Measurements from ENCODE around the gene TIGD3. TPM values are rescaled to one million over a fixed set of nuclear protein-coding genes. Genes with fewer than 3 reads are reported as not detected.
A peak's percentile ranks its signal among the peaks of the same experiment; 100 is the strongest.

Gene TIGD3
- total RNA-seq, 1 donor from 2014 or later: 0.10 TPM

- no peak for TF ChIP-seq CTCF (IDR thresholded peaks at IDR 0.05)
- Mint-ChIP-seq H3K27ac (ENCODE audit: unreplicated experiment) (no peak overlapping the region), H3K9me3 (ENCODE audit: low read depth) (no peaks in the 10 kb centered on the region), H3K4me3 (ENCODE audit: unreplicated experiment) (no peak overlapping the region), H3K4me1 (ENCODE audit: low read depth) (no peaks in the 10 kb centered on the region), H3K36me3 (ENCODE audit: low read depth) (peaks cover 24% of the 10 kb centered on the region), H3K27me3 (ENCODE audit: low read depth) (no peaks in the 10 kb centered on the region)
- peak; percentile 92 for DNase-seq (ENCODE audit: low spot score)
Measured at GRCh38 chr11:65400307-65401072, 45.9 kb downstream of the TIGD3 start.

GRCh38 chr11:65401073-65401802 is 46.7 kb downstream of the TIGD3 start:
- TF ChIP-seq CTCF (IDR thresholded peaks at IDR 0.05): no peak
- H3K4me3 Mint-ChIP-seq (ENCODE audit: unreplicated experiment): no peak overlapping the region
- H3K4me1 Mint-ChIP-seq (ENCODE audit: low read depth): no peaks in the 10 kb centered on the region
- H3K27me3 Mint-ChIP-seq (ENCODE audit: low read depth): no peaks in the 10 kb centered on the region
- no peak overlapping the region for H3K27ac Mint-ChIP-seq (ENCODE audit: unreplicated experiment)
- DNase-seq (ENCODE audit: low spot score): no peak
- H3K36me3 Mint-ChIP-seq (ENCODE audit: low read depth): peaks cover 24% of the 10 kb centered on the region
- H3K9me3 Mint-ChIP-seq (ENCODE audit: low read depth): no peaks in the 10 kb centered on the region

GRCh38 chr11:65401803-65402248 is 47.3 kb downstream of the TIGD3 start:
- Mint-ChIP-seq H3K36me3 (ENCODE audit: low read depth) (peaks cover 24% of the 10 kb centered on the region), H3K9me3 (ENCODE audit: low read depth) (no peaks in the 10 kb centered on the region), H3K27me3 (ENCODE audit: low read depth) (no peaks in the 10 kb centered on the region), H3K4me1 (ENCODE audit: low read depth) (no peaks in the 10 kb centered on the region), H3K27ac (ENCODE audit: unreplicated experiment) (no peak overlapping the region), H3K4me3 (ENCODE audit: unreplicated experiment) (no peak overlapping the region)
- no peak for TF ChIP-seq CTCF (IDR thresholded peaks at IDR 0.05)
- DNase-seq (ENCODE audit: low spot score): no peak

- no peak overlapping the region for H3K4me3 Mint-ChIP-seq (ENCODE audit: unreplicated experiment)
Measured at GRCh38 chr11:65402790-65403189, 48.2 kb downstream of the TIGD3 start.

More at GRCh38 chr11:65402790-65403189, 48.2 kb downstream of the TIGD3 start:
- H3K36me3 Mint-ChIP-seq (ENCODE audit: low read depth): peaks cover 21% of the 10 kb centered on the region
- TF ChIP-seq CTCF (IDR thresholded peaks at IDR 0.05): no peak
- DNase-seq (ENCODE audit: low spot score): no peak
- H3K27me3 Mint-ChIP-seq (ENCODE audit: low read depth): no peaks in the 10 kb centered on the region
- no peaks in the 10 kb centered on the region for H3K9me3 Mint-ChIP-seq (ENCODE audit: low read depth)
- H3K27ac Mint-ChIP-seq (ENCODE audit: unreplicated experiment): no peak overlapping the region
- H3K4me1 Mint-ChIP-seq (ENCODE audit: low read depth): no peaks in the 10 kb centered on the region

All from chondrocyte (in vitro differentiated cells).